Liver (tissue), 9 donors: Measurements from ENCODE around the gene ETV4. TPM values are rescaled to one million over a fixed set of nuclear protein-coding genes. Genes with fewer than 3 reads are reported as not detected.

Source experiments
- DNase-seq: peaks from one replicate; pipeline ENCODE4 v3.0.0-alpha.2; 2017; ENCODE audit warnings: low spot score
- H3K27ac ChIP-seq, 2 donors: one replicate each; pipeline ENCODE4 v1.7.0; 2013; ENCODE audit warnings: inconsistent platforms in 2 of 2, low read length in 2 of 2, control low read depth in 1 of 2, low read depth in 1 of 2, mild to moderate bottlenecking in 1 of 2
- H3K27me3 ChIP-seq, 4 donors: one replicate each; pipeline versions ENCODE4 v1.6.1 to v1.7.0; 2013; ENCODE audit warnings: low read length in 3 of 4, inconsistent platforms in 1 of 4, mild to moderate bottlenecking in 1 of 4, moderate library complexity in 1 of 4; ENCODE audit not compliant: control insufficient read depth in 4 of 4, insufficient read depth in 4 of 4
- H3K36me3 ChIP-seq, 4 donors: one replicate each; pipeline versions ENCODE4 v1.6.1 to v1.7.0; 2013; ENCODE audit warnings: low read length in 3 of 4, mild to moderate bottlenecking in 3 of 4, low read depth in 1 of 4, moderate library complexity in 1 of 4; ENCODE audit not compliant: control insufficient read depth in 4 of 4, insufficient read depth in 3 of 4
- H3K4me1 ChIP-seq, 4 donors: one replicate each; pipeline versions ENCODE4 v1.6.1 to v1.7.0; 2013; ENCODE audit warnings: low read length in 3 of 4, mild to moderate bottlenecking in 3 of 4, moderate library complexity in 1 of 4; ENCODE audit not compliant: control insufficient read depth in 4 of 4, insufficient read depth in 4 of 4
- H3K4me3 ChIP-seq, 3 donors: one replicate each; pipeline versions ENCODE4 v1.6.1 to v1.7.0; 2013; ENCODE audit warnings: low read length in 3 of 3, control low read depth in 1 of 3, low read depth in 1 of 3, mild to moderate bottlenecking in 1 of 3
- H3K9ac ChIP-seq, 2 donors: one replicate each; pipeline ENCODE4 v1.7.0; 2013; ENCODE audit warnings: low read length in 2 of 2, mild to moderate bottlenecking in 2 of 2, moderate library complexity in 2 of 2, control low read depth in 1 of 2, low read depth in 1 of 2
- H3K9me3 ChIP-seq, 4 donors: one replicate each; pipeline versions ENCODE4 v1.6.1 to v1.7.0; 2013; ENCODE audit warnings: low read length in 3 of 4; ENCODE audit not compliant: control insufficient read depth in 4 of 4
- ATF3 ChIP-seq: IDR thresholded peaks from 2 replicates; pipeline ENCODE4 v1.6.1; 2016; ENCODE audit warnings: antibody characterized with exemption
- CTCF ChIP-seq: fragments of 150-350 bp; IDR thresholded peaks from 2 replicates; pipeline ENCODE4 v1.5.1; 2017; ENCODE audit warnings: improper control_type of control experiment, low read depth, low read length; ENCODE audit not compliant: missing input control
- EGR1 ChIP-seq, 2 donors: IDR thresholded peaks; 2 replicates each; pipeline ENCODE4 v1.6.1; 2016 to 2018; ENCODE audit warnings: antibody characterized with exemption in 2 of 2, low read depth in 2 of 2
- FOXA1 ChIP-seq: IDR thresholded peaks from 2 replicates; pipeline ENCODE4 v1.6.1; 2016; ENCODE audit warnings: antibody characterized with exemption
- FOXA2 ChIP-seq: IDR thresholded peaks from 2 replicates; pipeline ENCODE4 v1.6.1; 2016; ENCODE audit warnings: antibody characterized with exemption
- GABPA ChIP-seq, 2 donors: IDR thresholded peaks in 1 of 2; conservative IDR thresholded peaks in 1 of 2; 2 replicates each; pipeline ENCODE4 v1.6.1; 2016; ENCODE audit warnings: antibody characterized with exemption in 2 of 2, mild to moderate bottlenecking in 1 of 2, moderate library complexity in 1 of 2
- HNF4A ChIP-seq, 2 donors: conservative IDR thresholded peaks; 2 replicates each; pipeline ENCODE4 v1.6.1; 2016; ENCODE audit warnings: antibody characterized with exemption in 2 of 2, mild to moderate bottlenecking in 2 of 2
- HNF4G ChIP-seq: IDR thresholded peaks from 2 replicates; pipeline ENCODE4 v1.6.1; 2016; ENCODE audit warnings: antibody characterized with exemption
- JUND ChIP-seq, 2 donors: IDR thresholded peaks; 2 replicates each; pipeline ENCODE4 v1.6.1; 2016; ENCODE audit warnings: antibody characterized with exemption in 2 of 2
- MAX ChIP-seq: IDR thresholded peaks from 2 replicates; pipeline ENCODE4 v1.6.1; 2016; ENCODE audit warnings: antibody characterized with exemption
- NR2F2 ChIP-seq: IDR thresholded peaks from 2 replicates; pipeline ENCODE4 v1.6.1; 2016; ENCODE audit warnings: antibody characterized with exemption
- RAD21 ChIP-seq, 2 donors: IDR thresholded peaks; 2 replicates each; pipeline ENCODE4 v1.6.1; 2016; ENCODE audit warnings: antibody characterized with exemption in 2 of 2, mild to moderate bottlenecking in 2 of 2
- RXRA ChIP-seq, 2 donors: IDR thresholded peaks; 2 replicates each; pipeline ENCODE4 v1.6.1; 2017 to 2018; ENCODE audit warnings: antibody characterized with exemption in 2 of 2, mild to moderate bottlenecking in 1 of 2
- SP1 ChIP-seq: IDR thresholded peaks from 2 replicates; pipeline ENCODE4 v1.6.1; 2018; ENCODE audit warnings: antibody characterized with exemption, mild to moderate bottlenecking
- TAF1 ChIP-seq: conservative IDR thresholded peaks from 2 replicates; pipeline ENCODE4 v1.6.1; 2016; ENCODE audit warnings: antibody characterized with exemption, mild to moderate bottlenecking
- YY1 ChIP-seq: IDR thresholded peaks from 2 replicates; pipeline ENCODE4 v1.6.1; 2016; ENCODE audit warnings: antibody characterized with exemption, mild to moderate bottlenecking
- WGBS: extraction: QIAGEN DNeasy Blood & Tissue Kit; methylation state at CpG from one replicate; pipeline ENCODE4 v1.1.7; 2013; 5-methylcytosine and 5-hydroxymethylcytosine counted together
- polyA plus RNA-seq, 2 donors: library from polyadenylated mRNA; stranded (reverse) in 1 of 2; unstranded in 1 of 2; fragments of 200-250 nt in 1 of 2; fragments of >200 nt in 1 of 2; fragmentation: Nextera tagmentation in 1 of 2; extraction: Ambion mirVana in 1 of 2; gene quantifications; one replicate each; pipeline versions ENCODE4 v1.2.1 to v1.2.3, GENCODE V29; 2013 to 2015
- total RNA-seq, 2 donors: library from RNA; depleted of rRNA; stranded (reverse); fragments of >200 nt; gene quantifications; one replicate each; pipeline ENCODE4 v1.2.3, GENCODE V29; 2014
- TF ChIP-seq, protein P1 (sequence below): IDR thresholded peaks from 2 replicates; pipeline ENCODE4 v1.6.1; 2016; ENCODE audit warnings: antibody characterized with exemption
- TF ChIP-seq, protein P2 (sequence below): IDR thresholded peaks from 2 replicates; pipeline ENCODE4 v1.6.1; 2016; ENCODE audit warnings: antibody characterized with exemption, mild to moderate bottlenecking
- donor health status: healthy.
- donor health status: healthy.
- donor health status: healthy.
- donor health status: healthy.
- donor health status: healthy.

Gene ETV4
- total and polyA plus RNA-seq, 4 donors: 0.08 to 1.1 (median 0.46) TPM

DNA sequence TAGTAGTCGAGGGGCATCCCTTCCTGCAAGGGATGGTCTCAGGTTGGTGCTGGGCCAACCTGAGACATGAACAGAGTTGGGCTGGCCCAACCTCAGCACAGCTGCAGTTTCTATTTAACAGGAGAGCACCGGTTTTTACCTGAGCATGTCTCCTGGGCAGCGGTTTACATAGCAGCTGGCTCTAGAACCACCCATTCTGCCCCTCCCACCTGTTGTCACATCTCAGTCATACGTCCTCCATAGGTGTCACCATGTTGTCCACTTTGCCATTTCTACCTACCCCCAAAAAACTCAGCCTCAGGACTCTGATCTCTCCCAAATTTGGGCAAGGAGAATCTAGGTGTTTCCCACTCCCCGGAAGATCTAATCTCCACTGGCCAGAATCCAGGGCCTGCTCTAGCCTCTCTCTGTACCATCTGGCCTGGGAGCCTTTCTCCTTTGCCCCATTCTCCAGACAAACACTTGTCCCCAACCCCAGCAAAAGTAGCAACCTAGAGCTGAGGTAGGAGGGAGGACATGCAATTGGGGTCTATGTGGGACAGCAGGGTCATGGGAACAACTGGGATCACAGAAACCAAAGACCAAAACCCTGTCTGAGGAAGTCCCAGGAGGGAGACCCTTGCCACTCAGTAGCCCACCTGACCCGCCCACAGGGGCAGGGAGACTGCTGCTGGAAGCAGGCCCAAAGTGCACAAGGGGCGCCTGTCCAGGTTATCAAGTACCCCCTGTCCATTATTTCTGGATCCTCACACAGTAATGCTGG, 19.1 kb downstream of the ETV4 start:
- H3K9ac ChIP-seq: no peak overlapping the region
- no peak for DNase-seq
- TF ChIP-seq SP1 (no peak), GABPA (IDR thresholded peaks at IDR 0.05 in 1 of 2, conservative IDR thresholded peaks at IDR 0.05 in 1 of 2) (no peak), RAD21 (IDR thresholded peaks at IDR 0.05) (no peak), YY1 (no peak), CTCF (no peak), FOXA2 (no peak), NR2F2 (no peak), TAF1 (no peak), ATF3 (no peak), FOXA1 (no peak), HNF4A (conservative IDR thresholded peaks at IDR 0.05) (no peak), HNF4G (no peak), MAX (no peak), JUND (IDR thresholded peaks at IDR 0.05) (no peak), RXRA (IDR thresholded peaks at IDR 0.05) (no peak), EGR1 (IDR thresholded peaks at IDR 0.05; ENCODE audit: low read depth in 2 of 2) (no peak)
- TF ChIP-seq, protein P1, sequence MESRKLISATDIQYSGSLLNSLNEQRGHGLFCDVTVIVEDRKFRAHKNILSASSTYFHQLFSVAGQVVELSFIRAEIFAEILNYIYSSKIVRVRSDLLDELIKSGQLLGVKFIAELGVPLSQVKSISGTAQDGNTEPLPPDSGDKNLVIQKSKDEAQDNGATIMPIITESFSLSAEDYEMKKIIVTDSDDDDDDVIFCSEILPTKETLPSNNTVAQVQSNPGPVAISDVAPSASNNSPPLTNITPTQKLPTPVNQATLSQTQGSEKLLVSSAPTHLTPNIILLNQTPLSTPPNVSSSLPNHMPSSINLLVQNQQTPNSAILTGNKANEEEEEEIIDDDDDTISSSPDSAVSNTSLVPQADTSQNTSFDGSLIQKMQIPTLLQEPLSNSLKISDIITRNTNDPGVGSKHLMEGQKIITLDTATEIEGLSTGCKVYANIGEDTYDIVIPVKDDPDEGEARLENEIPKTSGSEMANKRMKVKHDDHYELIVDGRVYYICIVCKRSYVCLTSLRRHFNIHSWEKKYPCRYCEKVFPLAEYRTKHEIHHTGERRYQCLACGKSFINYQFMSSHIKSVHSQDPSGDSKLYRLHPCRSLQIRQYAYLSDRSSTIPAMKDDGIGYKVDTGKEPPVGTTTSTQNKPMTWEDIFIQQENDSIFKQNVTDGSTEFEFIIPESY: no peak
- TF ChIP-seq, protein P2, sequence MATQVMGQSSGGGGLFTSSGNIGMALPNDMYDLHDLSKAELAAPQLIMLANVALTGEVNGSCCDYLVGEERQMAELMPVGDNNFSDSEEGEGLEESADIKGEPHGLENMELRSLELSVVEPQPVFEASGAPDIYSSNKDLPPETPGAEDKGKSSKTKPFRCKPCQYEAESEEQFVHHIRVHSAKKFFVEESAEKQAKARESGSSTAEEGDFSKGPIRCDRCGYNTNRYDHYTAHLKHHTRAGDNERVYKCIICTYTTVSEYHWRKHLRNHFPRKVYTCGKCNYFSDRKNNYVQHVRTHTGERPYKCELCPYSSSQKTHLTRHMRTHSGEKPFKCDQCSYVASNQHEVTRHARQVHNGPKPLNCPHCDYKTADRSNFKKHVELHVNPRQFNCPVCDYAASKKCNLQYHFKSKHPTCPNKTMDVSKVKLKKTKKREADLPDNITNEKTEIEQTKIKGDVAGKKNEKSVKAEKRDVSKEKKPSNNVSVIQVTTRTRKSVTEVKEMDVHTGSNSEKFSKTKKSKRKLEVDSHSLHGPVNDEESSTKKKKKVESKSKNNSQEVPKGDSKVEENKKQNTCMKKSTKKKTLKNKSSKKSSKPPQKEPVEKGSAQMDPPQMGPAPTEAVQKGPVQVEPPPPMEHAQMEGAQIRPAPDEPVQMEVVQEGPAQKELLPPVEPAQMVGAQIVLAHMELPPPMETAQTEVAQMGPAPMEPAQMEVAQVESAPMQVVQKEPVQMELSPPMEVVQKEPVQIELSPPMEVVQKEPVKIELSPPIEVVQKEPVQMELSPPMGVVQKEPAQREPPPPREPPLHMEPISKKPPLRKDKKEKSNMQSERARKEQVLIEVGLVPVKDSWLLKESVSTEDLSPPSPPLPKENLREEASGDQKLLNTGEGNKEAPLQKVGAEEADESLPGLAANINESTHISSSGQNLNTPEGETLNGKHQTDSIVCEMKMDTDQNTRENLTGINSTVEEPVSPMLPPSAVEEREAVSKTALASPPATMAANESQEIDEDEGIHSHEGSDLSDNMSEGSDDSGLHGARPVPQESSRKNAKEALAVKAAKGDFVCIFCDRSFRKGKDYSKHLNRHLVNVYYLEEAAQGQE: no peak
- peaks cover 18 to 39% (median 29%) of the 10 kb centered on the region in 4 donors for H3K36me3 ChIP-seq
- H3K4me1 ChIP-seq: peaks cover 0 to 6% (median under 1%) of the 10 kb centered on the region in 4 donors
- 93% methylated on average over 7 of the region's 7 CpGs for WGBS
- H3K9me3 ChIP-seq: no peaks in the 10 kb centered on the region
- no peaks in the 10 kb centered on the region for H3K27me3 ChIP-seq
- no peak overlapping the region for H3K27ac ChIP-seq
- H3K4me3 ChIP-seq: no peak overlapping the region
